GM12875 (cell line): ENCODE results near the gene ZNF224.

Experiments used
- H3K4me3 ChIP-seq: one replicate; pipeline ENCODE4 v1.5.1; 2011; ENCODE audit warnings: low read depth, low read length, control low read depth
- TF ChIP-seq, protein P1 (sequence below): IDR thresholded peaks from 2 replicates; pipeline ENCODE4 v1.5.1; 2011; ENCODE audit warnings: low read depth, mild to moderate bottlenecking, control low read depth, inconsistent platforms, low read length, moderate library complexity, borderline replicate concordance; ENCODE audit not compliant: insufficient read depth

Gene ZNF224

DNA sequence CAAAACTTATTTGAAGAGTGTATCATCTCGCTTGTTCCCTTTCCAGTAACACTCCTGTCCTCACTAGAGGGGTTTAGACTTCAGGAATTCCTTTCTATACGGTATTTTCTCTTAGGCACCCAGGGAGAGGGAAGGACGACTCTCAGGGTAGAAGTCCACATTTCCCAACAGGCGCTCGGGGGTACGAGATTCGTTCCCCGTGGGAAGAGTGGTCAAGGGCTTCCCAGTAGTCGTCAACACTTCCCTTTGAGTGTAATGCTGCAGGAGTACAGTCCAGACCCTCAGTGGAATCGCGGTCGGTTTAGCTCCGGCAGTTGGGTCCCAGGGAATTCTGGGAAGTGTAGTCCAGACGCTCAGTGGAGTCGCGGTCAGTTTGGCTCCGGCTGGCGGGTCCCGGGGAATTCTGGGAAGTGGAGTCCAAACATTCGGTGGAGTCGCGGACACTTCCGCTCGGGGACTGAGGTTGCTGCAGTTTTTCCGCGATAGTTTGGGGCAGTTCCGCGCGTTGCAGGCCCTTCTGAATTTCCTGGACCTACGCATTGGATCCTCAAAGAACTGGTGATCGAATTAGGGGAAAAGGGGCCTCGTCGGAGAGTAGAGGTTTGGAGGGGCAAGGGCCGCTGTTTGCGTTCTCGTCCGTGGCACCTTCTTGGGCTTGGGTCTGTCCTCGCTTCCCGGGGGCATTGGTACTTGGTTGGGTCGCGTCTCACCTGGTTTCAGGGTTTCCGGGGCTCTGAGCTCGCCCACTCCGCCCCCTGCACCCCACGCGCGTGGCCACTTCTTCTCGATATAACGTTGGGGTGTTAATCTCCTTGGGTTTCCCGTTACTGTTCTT, at the start of gene ZNF224:
Gene ZNF224 (plus strand): TSS at position 431 of the 835 bp plus-strand sequence. CDS start 3,513 bp downstream, outside the sequence.
- H3K4me3 ChIP-seq = peak within 1 kb of the TSS; percentile 72
- TF ChIP-seq, protein P1, sequence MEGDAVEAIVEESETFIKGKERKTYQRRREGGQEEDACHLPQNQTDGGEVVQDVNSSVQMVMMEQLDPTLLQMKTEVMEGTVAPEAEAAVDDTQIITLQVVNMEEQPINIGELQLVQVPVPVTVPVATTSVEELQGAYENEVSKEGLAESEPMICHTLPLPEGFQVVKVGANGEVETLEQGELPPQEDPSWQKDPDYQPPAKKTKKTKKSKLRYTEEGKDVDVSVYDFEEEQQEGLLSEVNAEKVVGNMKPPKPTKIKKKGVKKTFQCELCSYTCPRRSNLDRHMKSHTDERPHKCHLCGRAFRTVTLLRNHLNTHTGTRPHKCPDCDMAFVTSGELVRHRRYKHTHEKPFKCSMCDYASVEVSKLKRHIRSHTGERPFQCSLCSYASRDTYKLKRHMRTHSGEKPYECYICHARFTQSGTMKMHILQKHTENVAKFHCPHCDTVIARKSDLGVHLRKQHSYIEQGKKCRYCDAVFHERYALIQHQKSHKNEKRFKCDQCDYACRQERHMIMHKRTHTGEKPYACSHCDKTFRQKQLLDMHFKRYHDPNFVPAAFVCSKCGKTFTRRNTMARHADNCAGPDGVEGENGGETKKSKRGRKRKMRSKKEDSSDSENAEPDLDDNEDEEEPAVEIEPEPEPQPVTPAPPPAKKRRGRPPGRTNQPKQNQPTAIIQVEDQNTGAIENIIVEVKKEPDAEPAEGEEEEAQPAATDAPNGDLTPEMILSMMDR = no peak

- peak overlapping the region; percentile 51 for H3K4me3 ChIP-seq
- TF ChIP-seq, protein P1 = no peak
Measured at GRCh38 chr19:44050740-44051649, 43.2 kb upstream of the ZNF224 start.

GRCh38 chr19:44051650-44052402, 42.3 kb upstream of the ZNF224 start, which contains the start of gene ZNF223:
Gene ZNF223, plus strand, starts transcription at chr19:44052036. Its CDS starts 3,141 bp downstream, at chr19:44055177.
- TF ChIP-seq, protein P1 = no peak

GRCh38 chr19:44055870-44056269, 38.3 kb upstream of the ZNF224 start:
- no peak overlapping the region for H3K4me3 ChIP-seq
- TF ChIP-seq, protein P1 = no peak

More at GRCh38 chr19:44051650-44052402, 42.3 kb upstream of the ZNF224 start, which contains the start of gene ZNF223:
- peak within 1 kb of the TSS; percentile 51 for H3K4me3 ChIP-seq

DNA sequence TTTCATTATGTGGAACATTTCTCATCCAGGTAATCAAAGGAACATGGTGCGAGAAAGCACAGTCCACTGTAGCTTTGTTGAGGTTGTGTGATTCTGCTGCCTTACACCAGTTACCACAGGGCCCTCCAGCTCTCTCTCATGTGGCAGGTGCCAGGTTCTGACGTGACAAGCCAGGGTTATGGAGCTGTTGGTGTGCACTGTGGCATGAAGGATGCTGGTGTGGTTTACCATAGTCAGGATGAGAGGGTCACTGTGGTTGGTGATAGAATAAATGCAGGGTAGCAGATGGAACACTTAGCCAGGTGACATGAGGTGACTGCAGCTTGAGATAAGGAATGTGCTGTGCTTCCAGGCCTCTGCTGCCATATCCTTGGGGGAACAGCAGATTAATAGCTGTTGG, 34.9 kb upstream of the ZNF224 start:
- no peak overlapping the region for H3K4me3 ChIP-seq
- TF ChIP-seq, protein P1 = no peak

DNA sequence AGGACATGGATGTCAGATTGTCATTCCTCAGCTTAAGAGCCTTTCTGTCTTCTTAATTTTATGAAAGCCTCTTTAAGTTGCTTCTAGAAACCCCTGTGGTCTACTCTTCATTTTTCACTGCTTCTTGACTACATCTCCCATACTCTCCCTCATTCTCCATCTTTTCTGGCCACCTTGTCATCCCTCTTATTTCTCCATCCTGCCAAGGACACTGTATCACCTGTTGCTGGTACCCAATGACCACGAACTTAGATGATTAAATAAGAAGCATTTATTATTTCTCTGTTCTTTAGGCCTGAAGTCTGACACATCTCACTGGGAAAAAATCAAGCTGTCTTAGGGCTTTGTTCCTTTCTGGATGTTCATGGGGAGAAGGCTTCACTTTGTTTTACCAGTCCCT, 33.1 kb upstream of the ZNF224 start:
- H3K4me3 ChIP-seq = no peak overlapping the region
- TF ChIP-seq, protein P1 = no peak
